GM21825 (cell line): Measurements from ENCODE around the gene PEPD.

ENCODE experiments used
- ATAC-seq: cut with Tn5 transposase; IDR thresholded peaks from one replicate; pipeline ENCODE4 v1.9.1; 2021; ENCODE audit warnings: mild to moderate bottlenecking, moderate library complexity; ENCODE audit not compliant: unreplicated experiment

Gene PEPD

DNA sequence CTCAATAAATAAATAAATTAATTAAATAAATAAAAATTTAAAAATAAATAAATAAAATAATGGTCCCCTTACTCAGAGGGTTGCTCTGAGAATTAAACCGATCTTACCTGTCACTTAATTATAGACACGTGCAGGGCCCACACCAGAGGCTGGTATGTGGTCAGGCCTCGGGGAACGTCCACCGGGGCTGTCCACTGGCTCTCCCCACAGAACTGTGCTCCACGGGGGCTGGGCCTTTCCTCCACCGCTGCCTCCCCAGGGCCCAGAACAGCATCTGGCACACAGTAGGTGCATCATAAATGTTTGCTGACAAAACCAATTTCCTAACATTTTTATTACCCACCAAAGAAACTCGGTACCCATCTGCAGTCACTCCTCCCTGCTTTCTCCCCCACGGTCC, 78.9 kb downstream of the PEPD start:
- ATAC-seq: no peak

DNA sequence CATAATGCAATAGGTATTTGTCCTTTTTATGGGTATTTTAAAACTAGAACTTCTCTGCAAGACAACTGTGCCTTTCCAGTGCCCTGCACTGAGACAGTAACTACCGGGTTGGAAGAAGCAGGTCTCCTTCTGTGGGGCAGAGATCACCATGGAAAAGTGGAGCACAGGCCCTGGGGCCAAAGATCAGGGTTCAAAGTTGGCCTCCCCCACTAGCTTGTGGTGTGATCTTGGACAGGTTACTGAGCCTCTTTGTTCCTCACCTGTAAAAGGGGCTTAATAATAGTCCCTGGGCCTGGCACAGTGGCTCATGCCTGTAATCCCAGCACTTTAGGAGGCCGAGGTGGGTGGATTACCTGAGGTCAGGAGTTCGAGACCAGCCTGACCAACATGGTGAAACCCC, 79.8 kb downstream of the PEPD start:
- no peak for ATAC-seq

DNA sequence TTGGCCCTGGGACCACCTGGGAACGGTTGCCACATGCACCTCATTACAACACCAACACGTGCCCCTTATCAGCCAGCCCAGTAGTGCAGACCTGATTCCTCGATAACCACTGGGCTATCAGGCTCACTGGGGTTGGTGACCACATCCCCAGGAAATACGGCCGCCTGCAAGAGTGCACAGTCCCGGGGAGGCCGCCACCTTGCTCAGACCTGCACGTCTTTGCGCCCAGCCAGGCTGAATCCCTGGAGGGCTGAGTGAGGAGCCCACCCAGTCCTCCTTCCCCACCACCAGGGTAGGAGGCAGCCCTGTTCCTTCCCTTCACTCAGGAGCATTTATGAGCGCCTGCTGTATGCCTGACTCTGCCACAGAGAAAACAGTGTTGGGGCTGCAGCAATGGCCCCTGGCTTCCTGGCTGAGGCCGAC, 80.3 kb downstream of the PEPD start:
- no peak for ATAC-seq

DNA sequence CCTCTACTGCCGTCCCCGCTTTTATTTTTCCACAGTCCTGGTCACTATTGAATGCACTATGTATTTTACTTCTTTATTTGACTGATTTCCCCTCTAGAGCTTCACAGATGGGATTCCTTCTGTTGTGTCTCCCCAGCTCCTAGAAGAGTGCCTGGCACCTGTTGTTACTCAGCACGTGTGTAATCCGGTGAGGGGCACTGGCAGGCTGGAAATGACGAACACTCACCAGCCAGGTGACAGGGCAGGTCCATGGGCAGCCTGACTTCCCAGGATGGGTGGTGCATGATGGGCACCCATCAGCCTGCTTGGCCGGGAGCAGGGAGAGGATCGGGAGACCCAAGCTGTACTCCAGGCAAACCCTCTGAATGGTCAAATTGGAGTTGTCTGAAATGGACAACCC, 80.9 kb downstream of the PEPD start:
- ATAC-seq: no peak

DNA sequence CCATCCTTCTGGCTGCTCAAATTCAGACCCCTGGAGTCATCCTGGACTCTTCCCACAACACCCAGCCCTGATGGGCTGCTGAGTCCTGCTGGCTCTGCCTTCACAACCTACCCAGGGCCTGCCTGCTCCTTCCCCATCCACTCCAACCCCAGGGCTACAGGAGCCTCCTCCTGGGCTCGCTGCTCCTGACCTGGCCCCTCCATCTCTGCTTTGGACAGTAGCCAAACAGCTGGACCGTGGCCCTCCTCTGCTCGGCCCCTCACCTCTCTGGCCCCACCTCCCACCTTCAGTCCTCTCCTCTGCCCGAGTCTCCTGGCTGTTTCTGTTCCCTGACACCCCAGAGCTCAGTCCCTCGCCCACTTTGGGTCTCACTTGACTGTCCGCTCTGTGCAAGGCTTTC, 81.3 kb downstream of the PEPD start:
- no peak for ATAC-seq

DNA sequence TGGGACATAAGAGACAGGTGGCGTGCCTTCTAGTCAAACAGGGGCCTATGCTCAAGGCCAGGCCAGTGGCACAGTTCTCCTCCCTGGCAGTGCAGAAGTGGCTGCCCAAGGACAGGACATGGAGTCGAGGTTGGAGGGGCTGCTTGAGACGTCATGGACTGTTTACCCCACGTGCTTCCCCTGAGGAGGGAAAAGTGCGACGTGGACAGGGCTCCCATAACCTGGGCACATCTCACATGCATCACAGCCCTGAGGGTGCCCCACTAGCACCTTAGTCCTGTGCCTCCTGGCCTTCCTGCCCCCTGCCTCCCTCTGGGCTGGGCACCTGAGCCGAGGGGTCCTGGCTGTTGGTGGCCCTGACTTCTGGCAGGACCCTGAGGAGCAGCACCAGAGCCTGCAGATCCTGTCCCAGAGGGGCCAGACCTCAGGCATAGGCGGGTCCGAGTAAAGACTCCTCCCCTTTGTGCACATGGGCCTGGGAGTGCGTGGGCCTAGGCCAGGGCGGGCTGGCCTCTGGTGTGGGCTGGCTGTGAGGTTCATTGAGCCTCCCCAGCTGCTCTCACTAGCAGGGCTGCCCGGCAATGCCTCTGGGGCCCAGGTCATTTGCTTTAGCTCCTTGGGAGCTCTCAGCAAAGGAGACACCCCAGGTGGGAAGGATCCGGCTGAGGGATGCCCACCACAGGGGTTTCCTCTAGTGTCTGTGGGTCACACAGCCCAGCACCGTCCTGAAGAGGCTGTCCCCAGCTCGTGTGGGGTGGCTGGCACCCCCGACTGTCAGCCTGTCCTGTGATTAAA, 82.4 kb downstream of the PEPD start:
- no peak for ATAC-seq

DNA sequence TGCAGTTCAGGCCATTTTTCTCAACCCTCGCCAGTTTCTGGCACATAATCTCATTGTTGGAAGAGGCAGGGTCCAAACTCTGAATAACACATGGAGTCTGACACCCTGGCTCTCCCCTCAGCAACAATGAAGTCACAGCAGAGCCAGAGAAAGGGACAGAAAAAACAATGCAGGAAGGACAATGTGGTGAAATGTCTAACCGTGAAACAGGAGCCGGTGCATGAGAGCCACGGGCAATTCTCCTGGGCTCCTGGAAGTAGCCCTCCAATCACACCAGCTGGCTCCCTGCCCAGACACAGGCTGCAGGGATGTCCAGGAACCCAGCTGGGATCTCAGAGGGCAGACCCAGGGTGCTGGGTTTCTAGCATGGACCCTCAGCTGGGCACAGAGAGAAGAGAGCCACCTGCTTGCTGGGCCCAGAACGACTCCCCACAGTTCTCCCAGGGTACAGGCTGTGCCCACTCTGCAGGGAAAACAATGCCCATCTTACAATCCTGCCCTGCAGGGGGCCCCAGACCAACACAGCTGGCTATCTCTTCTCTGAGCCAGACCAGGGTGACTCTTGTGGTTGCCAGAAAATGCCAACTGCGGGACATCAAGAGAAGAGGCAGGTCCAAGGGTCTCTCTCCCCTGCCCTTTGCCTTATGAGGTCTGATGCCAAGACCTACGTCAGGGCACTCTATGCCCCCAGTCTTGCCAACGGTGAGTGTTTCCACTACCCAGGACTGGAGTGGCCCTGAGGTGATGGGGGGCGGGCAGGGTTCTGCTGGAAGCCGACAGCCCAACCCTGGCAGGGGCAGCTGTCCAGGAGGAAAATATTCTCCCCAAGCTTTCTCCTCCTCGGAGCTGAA, 83.5 kb downstream of the PEPD start:
- no peak for ATAC-seq

DNA sequence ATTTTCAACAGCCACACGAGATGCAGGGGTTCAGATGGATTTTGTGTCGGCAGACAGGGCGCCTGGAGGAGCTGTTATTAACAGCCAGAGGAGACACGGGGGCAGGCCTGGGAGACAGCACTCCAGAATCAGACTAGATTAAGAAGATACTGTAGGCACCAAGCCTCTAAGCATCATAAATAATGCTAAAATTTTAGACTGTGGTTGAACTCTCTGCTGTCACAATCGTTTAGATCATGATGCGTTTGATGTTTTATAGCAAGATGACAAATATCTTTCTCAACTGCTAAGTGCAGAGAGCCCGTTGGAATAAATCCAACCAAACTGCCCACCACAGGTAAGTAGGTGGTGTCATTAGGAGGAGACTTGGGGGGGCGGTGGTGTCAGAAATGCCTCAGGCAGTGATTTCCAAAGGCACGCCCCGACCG, 84.2 kb downstream of the PEPD start:
- ATAC-seq: no peak

DNA sequence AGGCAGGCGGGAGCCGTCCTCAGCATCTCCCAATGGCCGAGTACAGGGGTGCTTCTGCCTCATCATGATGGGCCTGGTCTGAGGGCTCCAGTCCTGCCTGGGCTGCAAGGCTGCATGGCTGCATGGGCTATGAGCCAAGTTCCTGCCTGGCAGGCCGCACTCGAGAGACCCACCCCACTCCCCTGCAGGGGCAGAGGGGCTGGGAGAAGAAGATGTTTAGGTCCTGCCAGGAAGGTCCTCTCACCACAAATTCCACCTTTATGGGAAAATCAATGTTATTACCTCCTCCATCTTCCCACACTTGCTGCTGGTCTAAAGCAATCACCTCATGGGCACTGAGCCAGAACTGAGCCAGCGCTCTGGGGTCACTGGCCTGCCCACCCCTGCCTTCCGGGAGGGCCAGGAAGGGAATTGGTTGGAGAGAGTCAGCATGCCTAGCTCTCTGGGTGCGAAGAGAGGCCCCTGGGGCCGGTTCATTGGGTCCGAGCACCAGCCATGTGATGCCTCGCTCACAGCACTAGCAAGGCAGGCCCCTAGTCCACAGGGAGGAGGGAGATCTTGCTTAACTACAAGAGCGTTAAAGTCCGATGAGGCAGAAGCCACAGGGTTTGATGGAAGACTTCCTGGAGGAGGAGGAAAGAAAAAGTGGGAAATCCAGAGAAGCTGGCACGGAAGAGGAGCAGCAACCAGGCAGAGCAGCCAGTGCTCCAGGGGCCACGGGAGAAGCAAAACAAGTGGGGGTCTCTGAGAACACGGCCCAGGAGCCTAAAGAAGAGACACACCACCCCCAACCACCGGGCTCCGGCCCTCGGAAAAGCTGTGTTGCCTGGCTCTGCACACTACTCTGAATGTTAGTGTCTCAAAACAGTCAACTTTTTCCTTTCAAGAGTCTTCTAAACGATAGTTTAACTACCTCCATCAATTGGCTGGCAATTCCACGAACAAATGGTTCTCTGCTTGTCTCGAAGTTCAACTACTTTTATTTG, 84.9 kb downstream of the PEPD start:
- ATAC-seq: no peak

DNA sequence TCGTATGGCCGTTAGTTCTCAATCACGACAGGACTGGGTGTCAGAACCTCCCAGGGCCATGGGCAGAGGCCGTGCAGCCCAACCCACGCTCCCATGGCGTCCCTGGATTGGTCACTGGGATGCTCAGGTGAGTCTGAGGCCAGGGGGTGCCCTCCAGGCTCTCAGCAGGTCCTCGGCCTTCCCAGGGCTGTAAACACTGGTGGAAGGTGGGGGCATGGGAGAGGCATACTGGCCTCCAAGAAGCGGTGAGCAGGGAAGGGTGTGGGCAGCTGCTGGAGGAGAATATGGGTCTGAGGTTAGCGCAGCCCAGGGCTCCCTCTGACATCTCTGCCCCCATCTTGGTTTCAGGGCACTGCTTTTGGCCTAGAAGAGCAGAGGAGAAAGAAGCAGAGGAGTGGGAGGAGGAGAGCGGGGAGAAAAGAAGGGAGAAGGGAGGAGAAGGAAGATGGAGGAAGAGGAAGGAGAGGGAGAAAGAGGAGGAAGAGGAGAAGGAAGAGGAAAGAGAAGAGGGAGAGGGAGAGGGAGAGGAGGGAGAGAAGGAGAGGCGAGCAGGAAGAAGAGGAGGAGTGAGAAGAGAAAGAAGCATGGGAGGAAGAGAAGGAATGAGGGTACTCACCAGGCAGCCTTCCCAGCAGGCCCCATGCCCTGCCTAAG, 85.8 kb downstream of the PEPD start:
- no peak for ATAC-seq

DNA sequence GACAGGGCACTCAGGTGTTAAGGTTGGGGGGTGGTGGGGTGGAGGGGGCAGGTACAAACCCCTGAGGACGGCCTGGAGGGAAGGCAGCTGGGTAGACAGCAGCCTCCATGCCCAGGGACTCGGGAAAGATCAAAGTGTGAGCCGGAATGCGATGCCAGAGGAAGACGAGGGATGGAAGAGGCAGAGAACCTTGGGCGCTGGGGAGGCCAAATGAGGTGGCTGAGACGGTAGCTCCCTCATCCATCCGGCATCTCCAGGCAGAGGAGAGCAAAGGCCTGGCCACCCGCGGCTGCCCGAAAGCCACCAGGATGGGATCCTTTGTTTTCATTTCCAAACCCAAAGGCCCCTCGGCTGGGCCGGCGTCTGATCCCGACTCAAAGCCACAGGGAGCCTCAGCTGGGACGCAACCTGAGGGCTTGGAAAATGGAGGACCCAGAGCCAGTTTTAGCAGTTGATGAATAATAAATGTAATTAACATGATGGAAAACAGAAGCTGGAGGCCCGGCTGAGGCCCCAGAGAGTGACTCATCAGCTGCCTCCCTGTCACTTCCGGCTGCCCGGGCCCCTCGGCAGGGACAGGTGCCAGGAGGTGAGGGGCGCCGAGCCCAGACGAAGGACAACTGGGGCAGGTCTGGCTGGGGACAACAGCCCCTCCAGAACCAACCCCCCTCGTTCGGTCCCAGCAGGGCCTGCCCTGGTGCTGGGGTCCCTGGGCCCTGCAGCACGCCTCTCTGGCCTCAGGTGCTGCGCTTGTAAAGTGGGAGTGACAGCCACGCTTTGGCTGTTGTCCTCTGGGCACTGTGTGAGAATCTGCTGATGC, 86.5 kb downstream of the PEPD start:
- no peak for ATAC-seq

DNA sequence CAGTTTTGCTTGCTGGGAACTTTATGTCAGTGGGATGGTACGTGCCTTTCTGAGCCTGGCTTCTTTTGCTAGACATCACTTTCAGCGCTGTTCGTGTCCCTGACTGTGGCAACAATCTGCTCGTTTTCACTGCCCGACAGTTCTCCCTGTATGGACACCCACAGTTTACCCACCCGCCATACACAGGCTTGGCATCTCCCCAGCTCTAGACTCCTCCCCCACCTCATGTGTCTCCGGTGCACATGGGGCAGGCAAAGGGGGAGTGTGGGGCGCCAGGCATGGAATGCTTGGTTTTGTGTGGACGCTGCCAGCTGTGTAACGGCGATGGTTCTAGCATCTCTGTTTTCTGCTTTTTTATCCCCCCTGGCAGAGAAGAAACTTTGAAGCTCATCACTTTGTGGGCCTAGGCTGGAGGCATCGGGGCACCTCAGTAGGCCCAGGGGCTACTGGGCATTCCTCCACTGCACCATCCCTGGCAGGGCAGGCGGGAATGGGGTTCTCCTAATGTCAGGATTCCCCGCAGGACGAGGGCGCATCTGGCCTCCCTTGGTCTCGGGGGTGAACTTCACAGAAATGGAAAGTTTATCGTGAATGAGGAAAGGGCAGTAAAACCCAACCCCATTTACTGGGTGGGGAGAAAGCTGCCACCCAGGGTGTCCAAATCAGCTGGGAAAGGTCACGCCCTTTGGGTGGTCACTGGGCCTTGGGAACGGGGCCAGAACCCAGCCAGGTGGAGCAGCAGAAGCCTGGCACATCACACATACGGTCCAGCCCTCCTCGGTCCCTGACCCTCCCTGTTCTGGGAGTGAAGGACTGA, 87.3 kb downstream of the PEPD start:
- ATAC-seq: no peak

DNA sequence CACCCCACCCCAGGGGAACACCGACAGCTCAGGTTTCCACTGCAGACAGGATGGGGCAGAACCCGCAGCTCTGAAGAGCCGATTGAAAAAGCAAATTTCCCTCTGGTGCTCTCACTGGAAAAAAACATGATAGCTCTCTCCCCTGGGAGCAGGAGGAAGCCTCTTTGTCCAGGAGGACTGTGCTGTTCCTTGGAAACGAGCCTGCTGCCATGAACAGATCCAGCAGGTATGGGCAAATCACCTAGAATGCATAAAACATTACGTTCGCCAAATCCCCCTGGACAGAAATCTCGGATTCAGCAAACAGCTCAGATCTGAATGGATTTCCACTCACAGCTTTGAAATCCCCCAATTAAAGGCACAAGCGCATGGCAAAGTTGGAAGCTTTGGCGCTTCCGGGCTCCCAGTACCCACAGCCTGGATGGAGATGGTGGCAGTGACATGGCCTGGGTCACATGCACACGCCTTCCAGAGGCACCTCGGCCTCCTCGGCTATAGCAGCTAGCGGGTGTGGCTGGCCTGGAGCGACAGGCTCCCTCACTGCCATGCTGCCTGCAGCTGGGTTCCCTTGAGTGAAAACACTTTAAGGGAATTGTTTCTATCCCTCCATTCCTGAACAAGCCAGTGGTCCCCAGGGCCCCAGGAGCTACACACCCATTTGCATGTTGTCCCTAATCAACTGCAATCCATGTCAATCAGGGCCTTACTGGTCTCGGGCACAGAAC, 89.0 kb downstream of the PEPD start:
- no peak for ATAC-seq

DNA sequence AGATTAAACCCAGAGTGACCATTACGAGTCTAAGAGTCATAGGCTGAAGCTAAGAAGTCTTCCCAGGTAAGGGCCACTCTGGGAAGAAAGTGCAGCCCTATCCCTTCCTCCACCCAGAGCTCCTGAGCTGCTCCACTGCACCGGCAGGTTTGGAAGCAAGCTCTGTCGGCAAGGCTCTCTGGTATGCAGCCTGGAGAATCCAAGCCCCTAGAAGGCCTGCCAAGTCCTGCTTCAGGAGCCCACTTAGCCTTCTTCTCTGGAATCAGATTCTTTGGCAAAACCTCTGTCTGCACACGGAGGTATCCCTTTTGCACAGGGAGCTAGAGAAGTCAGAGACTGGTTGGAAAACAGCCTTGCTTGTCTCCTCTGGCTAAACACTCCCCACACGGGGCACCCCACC, 89.6 kb downstream of the PEPD start:
- ATAC-seq: no peak

DNA sequence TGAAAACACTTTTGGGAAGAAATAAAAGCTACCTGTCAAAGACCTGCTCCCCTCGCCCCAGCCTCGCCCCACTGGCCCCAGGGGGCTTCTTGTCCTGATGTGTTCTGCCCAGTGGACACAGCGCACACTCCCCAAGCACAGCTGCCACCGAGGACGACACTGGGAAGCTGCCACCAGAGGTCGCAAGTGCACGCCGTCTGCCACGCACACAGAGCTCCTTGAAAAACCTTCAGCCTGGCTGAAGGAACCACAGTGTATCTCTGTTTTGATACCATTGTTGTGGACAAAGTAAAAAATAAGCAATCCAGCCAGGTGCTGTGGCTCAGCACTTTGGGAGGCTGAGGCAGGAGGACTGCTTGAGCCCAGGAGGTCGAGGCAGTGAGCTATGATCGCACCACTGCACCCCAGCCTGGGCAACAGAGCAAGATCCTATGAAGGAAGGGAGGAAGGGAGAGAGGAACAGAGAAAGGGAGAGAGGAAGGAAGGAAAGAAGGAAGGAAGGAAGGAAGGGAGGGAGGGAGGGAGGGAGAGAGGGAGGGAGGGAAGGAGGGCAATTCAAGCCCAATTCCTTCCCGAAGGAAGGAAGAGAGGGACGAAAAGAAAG, 90.8 kb downstream of the PEPD start:
- no peak for ATAC-seq

DNA sequence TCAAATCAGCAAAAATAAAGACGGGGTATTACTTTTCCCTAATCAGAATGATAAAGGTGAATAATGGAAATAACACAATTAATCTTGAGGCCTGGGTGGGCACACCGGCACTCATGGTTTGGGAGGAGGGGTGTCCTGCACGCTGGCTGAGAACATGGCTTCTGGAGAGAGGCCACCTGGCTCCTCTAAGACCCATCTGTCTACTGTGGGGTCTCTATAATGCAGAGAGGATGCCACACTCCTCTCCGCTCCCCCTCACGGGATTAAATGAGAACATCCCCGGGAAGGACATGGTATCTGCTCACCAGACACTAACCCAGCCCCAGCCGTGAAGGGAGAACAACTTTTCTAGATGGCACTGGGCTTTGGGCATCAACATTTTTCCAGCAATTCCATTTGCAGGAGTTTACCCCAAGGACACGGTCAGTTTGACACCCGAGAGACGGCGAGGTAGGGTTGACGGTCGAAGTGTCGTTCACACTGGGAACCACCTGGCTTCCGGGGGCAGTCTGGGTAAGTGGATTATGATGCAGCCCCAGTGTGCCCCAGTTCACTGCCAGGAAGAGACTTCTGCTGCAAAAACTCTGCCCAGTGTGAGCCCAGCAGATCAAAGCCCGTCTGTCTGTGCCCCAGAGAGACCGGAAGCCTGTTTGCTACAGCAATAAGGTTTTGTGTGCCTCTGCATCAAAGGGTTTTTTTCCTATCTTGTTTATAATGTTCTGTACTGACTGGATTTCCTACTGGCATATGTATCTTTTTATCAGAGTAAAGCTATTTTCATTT, 91.5 kb downstream of the PEPD start:
- ATAC-seq: no peak

DNA sequence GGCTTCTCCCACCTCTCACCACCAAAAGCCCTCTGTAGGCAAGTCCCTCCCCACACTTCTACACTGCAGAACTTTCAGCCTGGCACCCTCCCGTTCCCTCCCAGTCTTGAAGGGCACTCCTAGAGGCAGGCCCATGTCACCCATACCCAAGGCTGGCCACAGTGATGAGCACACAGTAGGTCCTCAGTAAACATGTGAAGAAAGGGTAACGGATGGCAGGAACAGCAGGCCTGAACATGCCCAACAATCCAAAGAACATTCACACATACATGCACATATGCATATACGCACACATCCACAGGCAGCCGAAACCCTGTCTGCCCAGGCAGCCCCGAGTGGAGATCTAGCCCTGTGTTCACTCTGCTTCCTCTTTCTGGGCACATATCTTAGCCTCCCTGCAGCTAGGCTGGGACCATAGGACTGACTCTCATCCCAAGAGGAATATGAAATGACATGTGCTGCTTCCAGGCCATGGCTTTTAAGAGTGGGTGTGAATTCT, 92.9 kb downstream of the PEPD start:
- ATAC-seq: no peak
